Measurements from ENCODE around the gene TP53BP1. TPM values are rescaled to one million over a fixed set of nuclear protein-coding genes. Genes with fewer than 3 reads are reported as not detected.

Gene TP53BP1
- total and polyA plus RNA-seq, 2 of the 13 experiments (the other 11 are each of a cell fraction or from before 2014, with no cell fraction given), result 17.1 to 17.4 TPM

- TF ChIP-seq, protein P1, sequence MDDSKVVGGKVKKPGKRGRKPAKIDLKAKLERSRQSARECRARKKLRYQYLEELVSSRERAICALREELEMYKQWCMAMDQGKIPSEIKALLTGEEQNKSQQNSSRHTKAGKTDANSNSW (CRISPR knock-in tag; IDR thresholded peaks at IDR 0.05; ENCODE audit: borderline replicate concordance), result no peak
- TF ChIP-seq, protein P2, sequence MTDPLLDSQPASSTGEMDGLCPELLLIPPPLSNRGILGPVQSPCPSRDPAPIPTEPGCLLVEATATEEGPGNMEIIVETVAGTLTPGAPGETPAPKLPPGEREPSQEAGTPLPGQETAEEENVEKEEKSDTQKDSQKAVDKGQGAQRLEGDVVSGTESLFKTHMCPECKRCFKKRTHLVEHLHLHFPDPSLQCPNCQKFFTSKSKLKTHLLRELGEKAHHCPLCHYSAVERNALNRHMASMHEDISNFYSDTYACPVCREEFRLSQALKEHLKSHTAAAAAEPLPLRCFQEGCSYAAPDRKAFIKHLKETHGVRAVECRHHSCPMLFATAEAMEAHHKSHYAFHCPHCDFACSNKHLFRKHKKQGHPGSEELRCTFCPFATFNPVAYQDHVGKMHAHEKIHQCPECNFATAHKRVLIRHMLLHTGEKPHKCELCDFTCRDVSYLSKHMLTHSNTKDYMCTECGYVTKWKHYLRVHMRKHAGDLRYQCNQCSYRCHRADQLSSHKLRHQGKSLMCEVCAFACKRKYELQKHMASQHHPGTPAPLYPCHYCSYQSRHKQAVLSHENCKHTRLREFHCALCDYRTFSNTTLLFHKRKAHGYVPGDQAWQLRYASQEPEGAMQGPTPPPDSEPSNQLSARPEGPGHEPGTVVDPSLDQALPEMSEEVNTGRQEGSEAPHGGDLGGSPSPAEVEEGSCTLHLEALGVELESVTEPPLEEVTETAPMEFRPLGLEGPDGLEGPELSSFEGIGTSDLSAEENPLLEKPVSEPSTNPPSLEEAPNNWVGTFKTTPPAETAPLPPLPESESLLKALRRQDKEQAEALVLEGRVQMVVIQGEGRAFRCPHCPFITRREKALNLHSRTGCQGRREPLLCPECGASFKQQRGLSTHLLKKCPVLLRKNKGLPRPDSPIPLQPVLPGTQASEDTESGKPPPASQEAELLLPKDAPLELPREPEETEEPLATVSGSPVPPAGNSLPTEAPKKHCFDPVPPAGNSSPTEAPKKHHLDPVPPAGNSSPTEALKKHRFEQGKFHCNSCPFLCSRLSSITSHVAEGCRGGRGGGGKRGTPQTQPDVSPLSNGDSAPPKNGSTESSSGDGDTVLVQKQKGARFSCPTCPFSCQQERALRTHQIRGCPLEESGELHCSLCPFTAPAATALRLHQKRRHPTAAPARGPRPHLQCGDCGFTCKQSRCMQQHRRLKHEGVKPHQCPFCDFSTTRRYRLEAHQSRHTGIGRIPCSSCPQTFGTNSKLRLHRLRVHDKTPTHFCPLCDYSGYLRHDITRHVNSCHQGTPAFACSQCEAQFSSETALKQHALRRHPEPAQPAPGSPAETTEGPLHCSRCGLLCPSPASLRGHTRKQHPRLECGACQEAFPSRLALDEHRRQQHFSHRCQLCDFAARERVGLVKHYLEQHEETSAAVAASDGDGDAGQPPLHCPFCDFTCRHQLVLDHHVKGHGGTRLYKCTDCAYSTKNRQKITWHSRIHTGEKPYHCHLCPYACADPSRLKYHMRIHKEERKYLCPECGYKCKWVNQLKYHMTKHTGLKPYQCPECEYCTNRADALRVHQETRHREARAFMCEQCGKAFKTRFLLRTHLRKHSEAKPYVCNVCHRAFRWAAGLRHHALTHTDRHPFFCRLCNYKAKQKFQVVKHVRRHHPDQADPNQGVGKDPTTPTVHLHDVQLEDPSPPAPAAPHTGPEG (CRISPR knock-in tag; IDR thresholded peaks at IDR 0.05), result no peak
- no peak for TF ChIP-seq TBX2 (CRISPR knock-in tag; IDR thresholded peaks at IDR 0.05; ENCODE audit: borderline replicate concordance)
- no peak for TF ChIP-seq CCAR2 (optimal IDR thresholded peaks at IDR 0.05; ENCODE audit: low read depth, low read length)
- TF ChIP-seq IRF9 (CRISPR knock-in tag; IDR thresholded peaks at IDR 0.05; ENCODE audit: borderline replicate concordance), result 0 out of 2 replicates have a peak, but pooled peaks have one; percentile 13
- TF ChIP-seq, protein P3, sequence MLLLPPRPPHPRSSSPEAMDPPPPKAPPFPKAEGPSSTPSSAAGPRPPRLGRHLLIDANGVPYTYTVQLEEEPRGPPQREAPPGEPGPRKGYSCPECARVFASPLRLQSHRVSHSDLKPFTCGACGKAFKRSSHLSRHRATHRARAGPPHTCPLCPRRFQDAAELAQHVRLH (CRISPR knock-in tag; IDR thresholded peaks at IDR 0.05; ENCODE audit: borderline replicate concordance, low read depth), result 0 out of 2 replicates have a peak, but pooled peaks have one; percentile 3
- 0 out of 4 replicates have a peak, but pooled peaks of 1 of the 2 experiments have one; percentile 2 for TF ChIP-seq HMGXB4 (CRISPR knock-in tag; IDR thresholded peaks at IDR 0.05; ENCODE audit: borderline replicate concordance in 1 of 2, low read depth in 1 of 2)
- no peak for TF ChIP-seq ZNF10 (CRISPR knock-in tag; IDR thresholded peaks at IDR 0.05; ENCODE audit: borderline replicate concordance, low read depth)
- TF ChIP-seq ATF5 (CRISPR knock-in tag; IDR thresholded peaks at IDR 0.05; ENCODE audit: low read depth), result no peak
- no peak for TF ChIP-seq ZBTB33 (CRISPR knock-in tag; IDR thresholded peaks at IDR 0.05)
- peak; percentile 1; the same call in 1 of the 2 replicates for TF ChIP-seq NFKB2 (CRISPR knock-in tag; IDR thresholded peaks at IDR 0.05; ENCODE audit: borderline replicate concordance)
- TF ChIP-seq ARNT (IDR thresholded peaks at IDR 0.05), result no peak
These were observed 122.5 kb downstream of the TP53BP1 start (continued) for GRCh38 chr15:43370310-43370974.

All from HepG2 (cell line).